ENCODE results near the gene DAP. TPM values are rescaled to one million over a fixed set of nuclear protein-coding genes. Genes with fewer than 3 reads are reported as not detected.

DAP gene
- polyA plus RNA-seq, 3 donors = 60.9 to 69.0 (median 62.3) TPM

GRCh38 chr5:10635257-10635866 is 125.7 kb downstream of the DAP start:
- Histone ChIP-seq H3K4me2 (replicated peaks; ENCODE audit: extremely low read depth, low read length, poor library complexity, severe bottlenecking) (peak overlapping the region; percentile 51), H3K36me3 (replicated peaks in 1 of 2; ENCODE audit: control insufficient read depth in 1 of 2, insufficient read depth in 2 of 2, low read length in 2 of 2) (no peaks in the 10 kb centered on the region), H3K27ac (ENCODE audit: low read depth in 1 of 2, low read length in 2 of 2) (peak overlapping the region; percentile 38 to 98), H3K4me3 (replicated peaks in 1 of 3; ENCODE audit: low read depth in 2 of 3, low read length in 3 of 3) (peak overlapping the region in 1 of 3 experiments; percentile 38), H3K4me1 (ENCODE audit: control insufficient read depth in 1 of 2, insufficient read depth in 2 of 2, low read length in 2 of 2) (peaks cover 54 to 58% of the 10 kb centered on the region in 2 donors), H3K79me2 (ENCODE audit: insufficient read depth, low read length) (peaks cover under 1% of the 10 kb centered on the region), H3K27me3 (ENCODE audit: control insufficient read depth in 2 of 2, insufficient read depth in 2 of 2, low read length in 2 of 2) (no peaks in the 10 kb centered on the region), H3K9me3 (replicated peaks in 1 of 2; ENCODE audit: control insufficient read depth in 1 of 2, insufficient read depth in 1 of 2, low read length in 2 of 2) (peaks cover 4 to 5% of the 10 kb centered on the region in 2 donors), H4K20me1 (ENCODE audit: insufficient read depth, low read length) (no peaks in the 10 kb centered on the region), H2AFZ (ENCODE audit: insufficient read depth, low read depth, low read length, poor library complexity, severe bottlenecking) (no peak overlapping the region), H3K9ac (ENCODE audit: insufficient read depth, low read length, poor library complexity, severe bottlenecking) (no peak overlapping the region)
- intact Hi-C loops (cut with micrococcal nuclease) = loop anchor here (10.0 kb wide), 3 partner anchors 129 to 371 kb away; partner anchors contain the start of genes DAP (in 1 of the 2) and MARCHF6 (in 1 of the 2)
- H3K27me3 Mint-ChIP-seq (ENCODE audit: low read depth in 3 of 3) = peaks cover 2 to 12% (median 2%) of the 10 kb centered on the region in 3 donors
- TF ChIP-seq, protein P1, sequence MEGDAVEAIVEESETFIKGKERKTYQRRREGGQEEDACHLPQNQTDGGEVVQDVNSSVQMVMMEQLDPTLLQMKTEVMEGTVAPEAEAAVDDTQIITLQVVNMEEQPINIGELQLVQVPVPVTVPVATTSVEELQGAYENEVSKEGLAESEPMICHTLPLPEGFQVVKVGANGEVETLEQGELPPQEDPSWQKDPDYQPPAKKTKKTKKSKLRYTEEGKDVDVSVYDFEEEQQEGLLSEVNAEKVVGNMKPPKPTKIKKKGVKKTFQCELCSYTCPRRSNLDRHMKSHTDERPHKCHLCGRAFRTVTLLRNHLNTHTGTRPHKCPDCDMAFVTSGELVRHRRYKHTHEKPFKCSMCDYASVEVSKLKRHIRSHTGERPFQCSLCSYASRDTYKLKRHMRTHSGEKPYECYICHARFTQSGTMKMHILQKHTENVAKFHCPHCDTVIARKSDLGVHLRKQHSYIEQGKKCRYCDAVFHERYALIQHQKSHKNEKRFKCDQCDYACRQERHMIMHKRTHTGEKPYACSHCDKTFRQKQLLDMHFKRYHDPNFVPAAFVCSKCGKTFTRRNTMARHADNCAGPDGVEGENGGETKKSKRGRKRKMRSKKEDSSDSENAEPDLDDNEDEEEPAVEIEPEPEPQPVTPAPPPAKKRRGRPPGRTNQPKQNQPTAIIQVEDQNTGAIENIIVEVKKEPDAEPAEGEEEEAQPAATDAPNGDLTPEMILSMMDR (IDR thresholded peaks at IDR 0.05) = no peak
- H3K27ac Mint-ChIP-seq = peak overlapping the region; percentile 81 to 99 (median 87)
- H3K4me1 Mint-ChIP-seq = peaks cover 57% of the 10 kb centered on the region
- H3K4me3 Mint-ChIP-seq = peak overlapping the region; percentile 7 to 57
- peaks cover 0 to 13% (median 10%) of the 10 kb centered on the region in 7 donors for H3K9me3 Mint-ChIP-seq
- peaks cover 3 to 5% of the 10 kb centered on the region in 2 donors for H3K36me3 Mint-ChIP-seq
- WGBS (ENCODE audit: insufficient coverage) = 0% methylated on average over 5 of the region's 10 CpGs
- peak; percentile 93 to 97 (median 97) for DNase-seq

- intact Hi-C loops (cut with micrococcal nuclease) = loop anchor here (5.0 to 10.0 kb wide), 5 partner anchors 128 to 370 kb away; partner anchors contain the start of genes DAP (in 2 of the 2) and MARCHF6 (in 1 of the 2)
- Mint-ChIP-seq H3K4me3 (no peak overlapping the region), H3K9me3 (peaks cover 5 to 12% (median 8%) of the 10 kb centered on the region in 7 donors), H3K27me3 (ENCODE audit: low read depth in 3 of 3) (peaks cover 2 to 12% (median 2%) of the 10 kb centered on the region in 3 donors), H3K27ac (peak overlapping the region in 5 of 7 donors; percentile 87 to 99 (median 97)), H3K4me1 (peaks cover 61% of the 10 kb centered on the region), H3K36me3 (peaks cover 5 to 7% of the 10 kb centered on the region in 2 donors)
- TF ChIP-seq, protein P1 (IDR thresholded peaks at IDR 0.05) = no peak
- Histone ChIP-seq H3K9ac (ENCODE audit: insufficient read depth, low read length, poor library complexity, severe bottlenecking) (no peak overlapping the region), H3K79me2 (ENCODE audit: insufficient read depth, low read length) (peaks cover 5% of the 10 kb centered on the region), H3K9me3 (replicated peaks in 1 of 2; ENCODE audit: control insufficient read depth in 1 of 2, insufficient read depth in 1 of 2, low read length in 2 of 2) (peaks cover 0 to 5% of the 10 kb centered on the region in 2 donors), H3K27ac (ENCODE audit: low read depth in 1 of 2, low read length in 2 of 2) (peak overlapping the region in 1 of 2 donors; percentile 98), H3K4me1 (ENCODE audit: control insufficient read depth in 1 of 2, insufficient read depth in 2 of 2, low read length in 2 of 2) (peaks cover 54 to 61% of the 10 kb centered on the region in 2 donors), H3K4me3 (replicated peaks in 1 of 3; ENCODE audit: low read depth in 2 of 3, low read length in 3 of 3) (peak overlapping the region in 1 of 3 experiments; percentile 36), H3K36me3 (replicated peaks in 1 of 2; ENCODE audit: control insufficient read depth in 1 of 2, insufficient read depth in 2 of 2, low read length in 2 of 2) (no peaks in the 10 kb centered on the region), H2AFZ (ENCODE audit: insufficient read depth, low read depth, low read length, poor library complexity, severe bottlenecking) (no peak overlapping the region), H3K4me2 (replicated peaks; ENCODE audit: extremely low read depth, low read length, poor library complexity, severe bottlenecking) (peak overlapping the region; percentile 49), H4K20me1 (ENCODE audit: insufficient read depth, low read length) (no peaks in the 10 kb centered on the region), H3K27me3 (ENCODE audit: control insufficient read depth in 2 of 2, insufficient read depth in 2 of 2, low read length in 2 of 2) (no peaks in the 10 kb centered on the region)
- DNase-seq = no peak
- WGBS (ENCODE audit: insufficient coverage) = 100% methylated on average over 1 of the region's 2 CpGs
Observed at GRCh38 chr5:10634562-10634961, 126.5 kb downstream of the DAP start.
